Osteocyte (in vitro differentiated cells): ENCODE results near the gene DGKD. TPM values are rescaled to one million over a fixed set of nuclear protein-coding genes. Genes with fewer than 3 reads are reported as not detected.

ENCODE experiments used
- DNase-seq: peaks from one replicate; pipeline ENCODE4 v3.0.0; 2021; ENCODE audit warnings: mixed read lengths; ENCODE audit not compliant: unreplicated experiment; ENCODE audit errors: extremely low spot score
- H3K27ac Mint-ChIP-seq: one replicate; pipeline ENCODE4 v1.8.0; 2021; ENCODE audit warnings: mild to moderate bottlenecking, mixed read lengths; ENCODE audit not compliant: unreplicated experiment
- H3K27me3 Mint-ChIP-seq: one replicate; pipeline ENCODE4 v1.8.0; 2021; ENCODE audit warnings: mixed read lengths; ENCODE audit not compliant: unreplicated experiment
- H3K36me3 Mint-ChIP-seq: one replicate; pipeline ENCODE4 v1.8.0; 2021; ENCODE audit warnings: mixed read lengths; ENCODE audit not compliant: unreplicated experiment
- H3K4me1 Mint-ChIP-seq: one replicate; pipeline ENCODE4 v1.8.0; 2021; ENCODE audit warnings: mixed read lengths; ENCODE audit not compliant: unreplicated experiment
- H3K4me3 Mint-ChIP-seq: one replicate; pipeline ENCODE4 v1.8.0; 2021; ENCODE audit warnings: mild to moderate bottlenecking, moderate library complexity, mixed read lengths; ENCODE audit not compliant: unreplicated experiment
- H3K9me3 Mint-ChIP-seq: one replicate; pipeline ENCODE4 v1.8.0; 2021; ENCODE audit warnings: mixed read lengths; ENCODE audit not compliant: unreplicated experiment
- CTCF ChIP-seq: fragments of 200-600 bp; sonication (generic); IDR thresholded peaks from 2 replicates; pipeline ENCODE4 v1.5.0; 2021; ENCODE audit warnings: antibody characterized with exemption, mild to moderate bottlenecking, moderate library complexity
- total RNA-seq: library from RNA; stranded (reverse); gene quantifications from 2 replicates; pipeline ENCODE4 v1.2.1, GENCODE V29; 2021

DGKD gene
- total RNA-seq, 1 donor from 2014 or later, result 70.5 TPM

GRCh38 chr2:233343171-233343705, 11.1 kb upstream of the DGKD start:
- no peaks in the 10 kb centered on the region for H3K9me3 Mint-ChIP-seq
- peaks cover 3% of the 10 kb centered on the region for H3K27me3 Mint-ChIP-seq
- no peak for DNase-seq
- no peak for TF ChIP-seq CTCF
- no peaks in the 10 kb centered on the region for H3K36me3 Mint-ChIP-seq
- H3K4me1 Mint-ChIP-seq, result no peaks in the 10 kb centered on the region
- H3K4me3 Mint-ChIP-seq, result no peak overlapping the region
- no peak overlapping the region for H3K27ac Mint-ChIP-seq

DNA sequence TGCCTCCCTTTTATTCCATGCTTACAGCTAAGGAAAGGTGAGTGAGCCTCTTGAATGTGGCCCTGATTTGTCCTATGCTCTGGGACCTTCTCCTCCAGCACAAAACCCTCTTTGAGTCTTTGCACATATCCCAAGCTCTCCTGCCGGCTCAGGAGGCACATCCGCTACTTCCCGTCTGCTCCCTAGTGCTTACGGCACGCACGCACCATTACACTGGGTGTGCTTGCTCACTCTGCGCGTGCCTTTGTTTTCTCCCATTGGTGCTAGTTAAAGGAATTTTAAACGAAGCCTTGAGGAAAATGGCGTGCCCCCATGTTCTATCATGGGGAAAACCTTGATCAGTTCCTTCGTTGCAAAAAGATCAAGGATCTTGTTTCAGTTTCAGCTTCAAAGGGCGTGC, 7.9 kb upstream of the DGKD start:
- no peaks in the 10 kb centered on the region for H3K9me3 Mint-ChIP-seq
- no peak for DNase-seq
- H3K27me3 Mint-ChIP-seq, result no peaks in the 10 kb centered on the region
- no peak overlapping the region for H3K4me3 Mint-ChIP-seq
- no peak overlapping the region for H3K27ac Mint-ChIP-seq
- no peak for TF ChIP-seq CTCF
- no peaks in the 10 kb centered on the region for H3K36me3 Mint-ChIP-seq
- H3K4me1 Mint-ChIP-seq, result peaks cover 28% of the 10 kb centered on the region

- no peaks in the 10 kb centered on the region for H3K36me3 Mint-ChIP-seq
- TF ChIP-seq CTCF, result no peak
- no peak overlapping the region for H3K4me3 Mint-ChIP-seq
- H3K9me3 Mint-ChIP-seq, result no peaks in the 10 kb centered on the region
- DNase-seq, result no peak
- H3K27ac Mint-ChIP-seq, result no peak overlapping the region
- H3K4me1 Mint-ChIP-seq, result peaks cover 31% of the 10 kb centered on the region
- no peaks in the 10 kb centered on the region for H3K27me3 Mint-ChIP-seq
These were observed 7.4 kb upstream of the DGKD start for GRCh38 chr2:233346930-233347329.

GRCh38 chr2:233349005-233349998, 5.0 kb upstream of the DGKD start:
- Mint-ChIP-seq H3K9me3 (no peaks in the 10 kb centered on the region), H3K27ac (peak overlapping the region; percentile 57), H3K27me3 (no peaks in the 10 kb centered on the region), H3K4me3 (peak overlapping the region; percentile 16), H3K4me1 (peaks cover 48% of the 10 kb centered on the region), H3K36me3 (no peaks in the 10 kb centered on the region)
- TF ChIP-seq CTCF, result no peak
- no peak for DNase-seq

GRCh38 chr2:233350708-233351107, 3.6 kb upstream of the DGKD start:
- Mint-ChIP-seq H3K27me3 (no peaks in the 10 kb centered on the region), H3K4me1 (peaks cover 55% of the 10 kb centered on the region), H3K4me3 (peak overlapping the region; percentile 27), H3K27ac (peak overlapping the region; percentile 85), H3K36me3 (no peaks in the 10 kb centered on the region), H3K9me3 (no peaks in the 10 kb centered on the region)
- TF ChIP-seq CTCF, result peak; percentile 7
- no peak for DNase-seq
